ENCODE data around the gene ACSS3. TPM values are rescaled to one million over a fixed set of nuclear protein-coding genes. Genes with fewer than 3 reads are reported as not detected.

The ACSS3 gene
- total and polyA plus RNA-seq, 10 of the 15 experiments (the other 5 are each of a cell fraction or from before 2014, with no cell fraction given) = 0.06 to 0.31 TPM; not detected in 8

DNA sequence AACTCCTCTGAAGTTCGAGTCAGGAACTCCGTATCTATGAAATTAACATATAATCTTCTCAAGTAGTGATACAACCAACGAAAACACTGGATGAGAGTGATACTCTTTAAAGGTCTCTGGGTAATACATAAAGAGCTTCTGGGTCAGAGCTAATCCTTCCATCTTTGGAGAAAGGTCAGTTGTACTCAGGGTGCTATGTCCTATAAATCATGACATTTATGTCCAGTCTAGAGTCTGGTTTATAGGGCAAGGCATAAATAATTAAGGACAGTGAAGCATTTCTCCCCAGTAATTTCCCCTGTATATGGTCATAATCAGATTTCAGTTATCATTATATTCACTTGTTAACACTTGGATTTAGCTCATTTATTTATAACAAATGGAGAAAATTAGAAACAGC lies 90.6 kb downstream of the ACSS3 start (continued):
- TF ChIP-seq, protein P1, sequence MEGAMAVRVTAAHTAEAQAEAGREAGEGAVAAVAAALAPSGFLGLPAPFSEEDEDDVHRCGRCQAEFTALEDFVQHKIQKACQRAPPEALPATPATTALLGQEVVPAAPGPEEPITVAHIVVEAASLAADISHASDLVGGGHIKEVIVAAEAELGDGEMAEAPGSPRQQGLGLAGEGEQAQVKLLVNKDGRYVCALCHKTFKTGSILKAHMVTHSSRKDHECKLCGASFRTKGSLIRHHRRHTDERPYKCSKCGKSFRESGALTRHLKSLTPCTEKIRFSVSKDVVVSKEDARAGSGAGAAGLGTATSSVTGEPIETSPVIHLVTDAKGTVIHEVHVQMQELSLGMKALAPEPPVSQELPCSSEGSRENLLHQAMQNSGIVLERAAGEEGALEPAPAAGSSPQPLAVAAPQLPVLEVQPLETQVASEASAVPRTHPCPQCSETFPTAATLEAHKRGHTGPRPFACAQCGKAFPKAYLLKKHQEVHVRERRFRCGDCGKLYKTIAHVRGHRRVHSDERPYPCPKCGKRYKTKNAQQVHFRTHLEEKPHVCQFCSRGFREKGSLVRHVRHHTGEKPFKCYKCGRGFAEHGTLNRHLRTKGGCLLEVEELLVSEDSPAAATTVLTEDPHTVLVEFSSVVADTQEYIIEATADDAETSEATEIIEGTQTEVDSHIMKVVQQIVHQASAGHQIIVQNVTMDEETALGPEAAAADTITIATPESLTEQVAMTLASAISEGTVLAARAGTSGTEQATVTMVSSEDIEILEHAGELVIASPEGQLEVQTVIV (IDR thresholded peaks at IDR 0.05; ENCODE audit: borderline replicate concordance, partially characterized antibody) = no peak
- TF ChIP-seq IRF4 (IDR thresholded peaks at IDR 0.05; ENCODE audit: low read depth, low read length) (no peak), ZNF207 (IDR thresholded peaks at IDR 0.05; ENCODE audit: borderline replicate concordance) (no peak), GATAD2B (conservative IDR thresholded peaks at IDR 0.05; ENCODE audit: low read depth) (no peak), ZBTB11 (CRISPR knock-in tag; IDR thresholded peaks at IDR 0.05) (no peak)

GRCh38 chr12:81170072-81170471 lies 92.2 kb downstream of the ACSS3 start:
- no peak for FAIRE-seq
- no peak overlapping the region for H3K4me2 ChIP-seq (ENCODE audit: control insufficient read depth, insufficient read depth)
- CTCF ChIA-PET = no interaction called here
- no peak for DNase-seq (ENCODE audit: low read depth, low spot score)
- no peak overlapping the region for H3K27ac ChIP-seq (ENCODE audit: control insufficient read depth, insufficient read depth)
- RAD21 ChIA-PET (ENCODE audit: unreplicated experiment) = no interaction called here
- intact Hi-C loops (cut with micrococcal nuclease; ENCODE audit: unreplicated experiment) (no loop called here), in situ Hi-C loops (cut with MboI) (no loop called here)
- no peak overlapping the region for H2AFZ ChIP-seq (ENCODE audit: control insufficient read depth, low read depth, low read length)
- no peak overlapping the region for H3K9ac ChIP-seq (ENCODE audit: control insufficient read depth, insufficient read depth, low read length)
- no peaks in the 10 kb centered on the region for H3K27me3 ChIP-seq (replicated peaks in 1 of 2; ENCODE audit: control insufficient read depth in 2 of 2, insufficient read depth in 2 of 2, low read length in 1 of 2)
- no peaks in the 10 kb centered on the region for H3K79me2 ChIP-seq (ENCODE audit: control insufficient read depth, insufficient read depth, low read length)
- SMC1A ChIA-PET (ENCODE audit: uncharacterized antibody, unreplicated experiment) = no interaction called here
- no peaks in the 10 kb centered on the region for H3K9me3 ChIP-seq (replicated peaks; ENCODE audit: control insufficient read depth, insufficient read depth, low read length)
- H3K4me3 ChIP-seq = no peak overlapping the region
- no peak for ATAC-seq
- no peaks in the 10 kb centered on the region for H3K4me1 ChIP-seq (ENCODE audit: control insufficient read depth, insufficient read depth, low read length)
- no TSS peak for BruUV-seq (replicated peaks)
- H4K20me1 ChIP-seq (ENCODE audit: control insufficient read depth, insufficient read depth) = no peaks in the 10 kb centered on the region
- H3K36me3 ChIP-seq (ENCODE audit: control insufficient read depth in 2 of 2, insufficient read depth in 2 of 2, low read length in 1 of 2) = no peaks in the 10 kb centered on the region
- POLR2A ChIA-PET = no interaction called here
- TF ChIP-seq PML (IDR thresholded peaks at IDR 0.05; ENCODE audit: low read length) (no peak), ETV6 (conservative IDR thresholded peaks at IDR 0.05 in 1 of 2, IDR thresholded peaks at IDR 0.05 in 1 of 2; ENCODE audit: borderline replicate concordance in 1 of 2, low read depth in 1 of 2) (no peak), SREBF1 (IDR thresholded peaks at IDR 0.05; ENCODE audit: low read length) (no peak), NFXL1 (IDR thresholded peaks at IDR 0.05; ENCODE audit: borderline replicate concordance) (no peak), TCF3 (IDR thresholded peaks at IDR 0.05; ENCODE audit: borderline replicate concordance, insufficient read depth, low read depth, low read length) (no peak), TBL1XR1 (IDR thresholded peaks at IDR 0.05; ENCODE audit: low read depth, low read length) (no peak)
- TF ChIP-seq, protein P2, sequence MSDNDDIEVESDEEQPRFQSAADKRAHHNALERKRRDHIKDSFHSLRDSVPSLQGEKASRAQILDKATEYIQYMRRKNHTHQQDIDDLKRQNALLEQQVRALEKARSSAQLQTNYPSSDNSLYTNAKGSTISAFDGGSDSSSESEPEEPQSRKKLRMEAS (IDR thresholded peaks at IDR 0.05; ENCODE audit: low read depth, low read length) = no peak
- TF ChIP-seq, protein P3, sequence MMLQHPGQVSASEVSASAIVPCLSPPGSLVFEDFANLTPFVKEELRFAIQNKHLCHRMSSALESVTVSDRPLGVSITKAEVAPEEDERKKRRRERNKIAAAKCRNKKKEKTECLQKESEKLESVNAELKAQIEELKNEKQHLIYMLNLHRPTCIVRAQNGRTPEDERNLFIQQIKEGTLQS (IDR thresholded peaks at IDR 0.05; ENCODE audit: borderline replicate concordance, extremely low read depth, low read depth, low read length) = no peak
- TF ChIP-seq, protein P4, sequence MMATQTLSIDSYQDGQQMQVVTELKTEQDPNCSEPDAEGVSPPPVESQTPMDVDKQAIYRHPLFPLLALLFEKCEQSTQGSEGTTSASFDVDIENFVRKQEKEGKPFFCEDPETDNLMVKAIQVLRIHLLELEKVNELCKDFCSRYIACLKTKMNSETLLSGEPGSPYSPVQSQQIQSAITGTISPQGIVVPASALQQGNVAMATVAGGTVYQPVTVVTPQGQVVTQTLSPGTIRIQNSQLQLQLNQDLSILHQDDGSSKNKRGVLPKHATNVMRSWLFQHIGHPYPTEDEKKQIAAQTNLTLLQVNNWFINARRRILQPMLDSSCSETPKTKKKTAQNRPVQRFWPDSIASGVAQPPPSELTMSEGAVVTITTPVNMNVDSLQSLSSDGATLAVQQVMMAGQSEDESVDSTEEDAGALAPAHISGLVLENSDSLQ (IDR thresholded peaks at IDR 0.05) = no peak
- TF ChIP-seq, protein P5, sequence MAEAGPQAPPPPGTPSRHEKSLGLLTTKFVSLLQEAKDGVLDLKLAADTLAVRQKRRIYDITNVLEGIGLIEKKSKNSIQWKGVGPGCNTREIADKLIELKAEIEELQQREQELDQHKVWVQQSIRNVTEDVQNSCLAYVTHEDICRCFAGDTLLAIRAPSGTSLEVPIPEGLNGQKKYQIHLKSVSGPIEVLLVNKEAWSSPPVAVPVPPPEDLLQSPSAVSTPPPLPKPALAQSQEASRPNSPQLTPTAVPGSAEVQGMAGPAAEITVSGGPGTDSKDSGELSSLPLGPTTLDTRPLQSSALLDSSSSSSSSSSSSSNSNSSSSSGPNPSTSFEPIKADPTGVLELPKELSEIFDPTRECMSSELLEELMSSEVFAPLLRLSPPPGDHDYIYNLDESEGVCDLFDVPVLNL (IDR thresholded peaks at IDR 0.05; ENCODE audit: low read depth, low read length) = no peak
